HEK293 (cell line): Measurements from ENCODE around the gene GRB7.

ENCODE experiments used
- BCL11A ChIP-seq: fragments of 450-650 bp; formaldehyde crosslinking; IDR thresholded peaks from 2 replicates; pipeline ENCODE4 v1.5.1; 2016; ENCODE audit warnings: low read depth, missing biosample characterization, missing genetic modification characterization
- BCL11B ChIP-seq: fragments of 450-650 bp; formaldehyde crosslinking; IDR thresholded peaks from 2 replicates; pipeline ENCODE4 v1.5.1; 2016; ENCODE audit warnings: low read depth, missing biosample characterization, missing genetic modification characterization
- EGR2 ChIP-seq: fragments of 450-650 bp; formaldehyde crosslinking; IDR thresholded peaks from 2 replicates; pipeline ENCODE4 v1.5.1; 2016; ENCODE audit warnings: low read depth, missing biosample characterization, missing genetic modification characterization
- ELK4 ChIP-seq: IDR thresholded peaks from 2 replicates; pipeline ENCODE4 v1.6.1; 2011; ENCODE audit warnings: mild to moderate bottlenecking, low read depth, low read length, borderline replicate concordance
- GFI1B ChIP-seq: fragments of 450-650 bp; formaldehyde crosslinking; IDR thresholded peaks from 2 replicates; pipeline ENCODE4 v1.5.1; 2016; ENCODE audit warnings: missing biosample characterization, missing genetic modification characterization
- GLIS2 ChIP-seq: fragments of 450-650 bp; formaldehyde crosslinking; IDR thresholded peaks from 2 replicates; pipeline ENCODE4 v1.5.1; 2016; ENCODE audit warnings: missing biosample characterization, missing genetic modification characterization
- HIC1 ChIP-seq: fragments of 450-650 bp; formaldehyde crosslinking; IDR thresholded peaks from 2 replicates; pipeline ENCODE4 v1.5.1; 2016; ENCODE audit warnings: missing biosample characterization, missing genetic modification characterization
- KLF1 ChIP-seq: fragments of 450-650 bp; formaldehyde crosslinking; IDR thresholded peaks from 2 replicates; pipeline ENCODE4 v1.5.1; 2016; ENCODE audit warnings: missing biosample characterization, missing genetic modification characterization
- SCRT2 ChIP-seq: fragments of 450-650 bp; formaldehyde crosslinking; IDR thresholded peaks from 2 replicates; pipeline ENCODE4 v1.5.1; 2016; ENCODE audit warnings: missing biosample characterization, missing genetic modification characterization
- YY2 ChIP-seq: fragments of 450-650 bp; formaldehyde crosslinking; IDR thresholded peaks from 2 replicates; pipeline ENCODE4 v1.5.1; 2016; ENCODE audit warnings: missing biosample characterization, missing genetic modification characterization
- ZBTB1 ChIP-seq: fragments of 450-650 bp; formaldehyde crosslinking; IDR thresholded peaks from 2 replicates; pipeline ENCODE4 v1.5.1; 2016; ENCODE audit warnings: missing biosample characterization, missing genetic modification characterization
- ZBTB21 ChIP-seq: fragments of 450-650 bp; formaldehyde crosslinking; IDR thresholded peaks from 2 replicates; pipeline ENCODE4 v1.5.1; 2017; ENCODE audit warnings: missing biosample characterization, missing genetic modification characterization
- ZBTB48 ChIP-seq: fragments of 450-650 bp; formaldehyde crosslinking; IDR thresholded peaks from 2 replicates; pipeline ENCODE4 v1.5.1; 2016; ENCODE audit warnings: missing biosample characterization, missing genetic modification characterization
- ZFHX2 ChIP-seq: fragments of 450-650 bp; formaldehyde crosslinking; conservative IDR thresholded peaks from 2 replicates; pipeline ENCODE4 v1.5.1; 2016; ENCODE audit warnings: missing biosample characterization, missing genetic modification characterization
- ZNF140 ChIP-seq: fragments of 450-650 bp; formaldehyde crosslinking; IDR thresholded peaks from 2 replicates; pipeline ENCODE4 v1.5.1; 2016; ENCODE audit warnings: missing biosample characterization, missing genetic modification characterization
- ZNF19 ChIP-seq: fragments of 450-650 bp; formaldehyde crosslinking; IDR thresholded peaks from 2 replicates; pipeline ENCODE4; 2016; ENCODE audit warnings: missing biosample characterization, missing genetic modification characterization, low read depth
- ZNF2 ChIP-seq: fragments of 450-650 bp; formaldehyde crosslinking; IDR thresholded peaks from 2 replicates; pipeline ENCODE4 v1.5.1; 2016; ENCODE audit warnings: missing biosample characterization, missing genetic modification characterization
- ZNF24 ChIP-seq: fragments of 450-650 bp; formaldehyde crosslinking; IDR thresholded peaks from 2 replicates; pipeline ENCODE4 v1.5.1; 2016; ENCODE audit warnings: missing biosample characterization, missing genetic modification characterization
- ZNF248 ChIP-seq: fragments of 450-650 bp; formaldehyde crosslinking; IDR thresholded peaks from 2 replicates; pipeline ENCODE4 v1.5.1; 2017; ENCODE audit warnings: missing biosample characterization, missing genetic modification characterization
- ZNF394 ChIP-seq: fragments of 450-650 bp; formaldehyde crosslinking; IDR thresholded peaks from 2 replicates; pipeline ENCODE4 v1.5.1; 2016; ENCODE audit warnings: missing biosample characterization, missing genetic modification characterization, mild to moderate bottlenecking, moderate library complexity, borderline replicate concordance
- ZNF501 ChIP-seq: fragments of 450-650 bp; formaldehyde crosslinking; IDR thresholded peaks from 2 replicates; pipeline ENCODE4 v1.5.1; 2016; ENCODE audit warnings: missing biosample characterization, missing genetic modification characterization
- ZNF560 ChIP-seq: fragments of 450-650 bp; formaldehyde crosslinking; IDR thresholded peaks from 2 replicates; pipeline ENCODE4 v1.5.1; 2017; ENCODE audit warnings: missing biosample characterization, missing genetic modification characterization, borderline replicate concordance
- ZNF585B ChIP-seq: fragments of 450-650 bp; formaldehyde crosslinking; IDR thresholded peaks from 2 replicates; pipeline ENCODE4 v1.5.1; 2016; ENCODE audit warnings: missing biosample characterization, missing genetic modification characterization
- ZNF76 ChIP-seq: fragments of 450-650 bp; formaldehyde crosslinking; IDR thresholded peaks from 2 replicates; pipeline ENCODE4; 2016; ENCODE audit warnings: low read depth, missing biosample characterization, missing genetic modification characterization, borderline replicate concordance
- ZNF837 ChIP-seq: fragments of 450-650 bp; formaldehyde crosslinking; IDR thresholded peaks from 2 replicates; pipeline ENCODE4 v1.5.1; 2016; ENCODE audit warnings: missing biosample characterization, missing genetic modification characterization
- TF ChIP-seq, protein P1 (sequence below): fragments of 450-650 bp; formaldehyde crosslinking; IDR thresholded peaks from 2 replicates; pipeline ENCODE4 v1.5.1; 2016; ENCODE audit warnings: missing biosample characterization, missing genetic modification characterization
- TF ChIP-seq, protein P2 (sequence below): fragments of 450-650 bp; formaldehyde crosslinking; IDR thresholded peaks from 2 replicates; pipeline ENCODE4 v1.5.1; 2016; ENCODE audit warnings: missing biosample characterization, missing genetic modification characterization
- TF ChIP-seq, protein P3 (sequence below): fragments of 450-650 bp; formaldehyde crosslinking; IDR thresholded peaks from 2 replicates; pipeline ENCODE4 v1.5.1; 2016; ENCODE audit warnings: missing biosample characterization, missing genetic modification characterization, low read depth
- TF ChIP-seq, protein P4 (sequence below): fragments of 450-650 bp; formaldehyde crosslinking; IDR thresholded peaks from 2 replicates; pipeline ENCODE4 v1.5.1; 2016; ENCODE audit warnings: missing biosample characterization, missing genetic modification characterization

Gene GRB7

GRCh38 chr17:39736319-39737165 is 1.2 kb upstream of the GRB7 start (continued):
- TF ChIP-seq YY2 (tag by site-specific recombination), result no peak
- TF ChIP-seq SCRT2, result no peak
- no peak for TF ChIP-seq BCL11B (tag by site-specific recombination)
- no peak for TF ChIP-seq ZNF19 (tag by site-specific recombination)
- peak; percentile 78 for TF ChIP-seq EGR2
- TF ChIP-seq, protein P1, sequence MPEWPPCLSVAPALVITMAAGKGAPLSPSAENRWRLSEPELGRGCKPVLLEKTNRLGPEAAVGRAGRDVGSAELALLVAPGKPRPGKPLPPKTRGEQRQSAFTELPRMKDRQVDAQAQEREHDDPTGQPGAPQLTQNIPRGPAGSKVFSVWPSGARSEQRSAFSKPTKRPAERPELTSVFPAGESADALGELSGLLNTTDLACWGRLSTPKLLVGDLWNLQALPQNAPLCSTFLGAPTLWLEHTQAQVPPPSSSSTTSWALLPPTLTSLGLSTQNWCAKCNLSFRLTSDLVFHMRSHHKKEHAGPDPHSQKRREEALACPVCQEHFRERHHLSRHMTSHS, result no peak
- no peak for TF ChIP-seq ZBTB1 (tag by site-specific recombination)
- peak; percentile 87; the same call in 1 of the 2 replicates for TF ChIP-seq ZNF394 (tag by site-specific recombination)
- TF ChIP-seq ZNF2 (tag by site-specific recombination), result no peak
- no peak for TF ChIP-seq ZNF501 (tag by site-specific recombination)
- TF ChIP-seq ZNF76 (tag by site-specific recombination), result no peak
- no peak for TF ChIP-seq ZNF560 (tag by site-specific recombination)
- peak; percentile 78 for TF ChIP-seq KLF1 (tag by site-specific recombination)
- TF ChIP-seq ZNF24, result 0 out of 2 replicates have a peak, but pooled peaks have one; percentile 41
- TF ChIP-seq, protein P2, sequence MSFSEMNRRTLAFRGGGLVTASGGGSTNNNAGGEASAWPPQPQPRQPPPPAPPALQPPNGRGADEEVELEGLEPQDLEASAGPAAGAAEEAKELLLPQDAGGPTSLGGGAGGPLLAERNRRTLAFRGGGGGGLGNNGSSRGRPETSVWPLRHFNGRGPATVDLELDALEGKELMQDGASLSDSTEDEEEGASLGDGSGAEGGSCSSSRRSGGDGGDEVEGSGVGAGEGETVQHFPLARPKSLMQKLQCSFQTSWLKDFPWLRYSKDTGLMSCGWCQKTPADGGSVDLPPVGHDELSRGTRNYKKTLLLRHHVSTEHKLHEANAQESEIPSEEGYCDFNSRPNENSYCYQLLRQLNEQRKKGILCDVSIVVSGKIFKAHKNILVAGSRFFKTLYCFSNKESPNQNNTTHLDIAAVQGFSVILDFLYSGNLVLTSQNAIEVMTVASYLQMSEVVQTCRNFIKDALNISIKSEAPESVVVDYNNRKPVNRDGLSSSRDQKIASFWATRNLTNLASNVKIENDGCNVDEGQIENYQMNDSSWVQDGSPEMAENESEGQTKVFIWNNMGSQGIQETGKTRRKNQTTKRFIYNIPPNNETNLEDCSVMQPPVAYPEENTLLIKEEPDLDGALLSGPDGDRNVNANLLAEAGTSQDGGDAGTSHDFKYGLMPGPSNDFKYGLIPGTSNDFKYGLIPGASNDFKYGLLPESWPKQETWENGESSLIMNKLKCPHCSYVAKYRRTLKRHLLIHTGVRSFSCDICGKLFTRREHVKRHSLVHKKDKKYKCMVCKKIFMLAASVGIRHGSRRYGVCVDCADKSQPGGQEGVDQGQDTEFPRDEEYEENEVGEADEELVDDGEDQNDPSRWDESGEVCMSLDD (tag by site-specific recombination), result no peak
- TF ChIP-seq ZFHX2 (tag by site-specific recombination), result peak; percentile 82
- no peak for TF ChIP-seq HIC1 (tag by site-specific recombination)
- TF ChIP-seq ZNF248 (tag by site-specific recombination), result no peak
- TF ChIP-seq, protein P3, sequence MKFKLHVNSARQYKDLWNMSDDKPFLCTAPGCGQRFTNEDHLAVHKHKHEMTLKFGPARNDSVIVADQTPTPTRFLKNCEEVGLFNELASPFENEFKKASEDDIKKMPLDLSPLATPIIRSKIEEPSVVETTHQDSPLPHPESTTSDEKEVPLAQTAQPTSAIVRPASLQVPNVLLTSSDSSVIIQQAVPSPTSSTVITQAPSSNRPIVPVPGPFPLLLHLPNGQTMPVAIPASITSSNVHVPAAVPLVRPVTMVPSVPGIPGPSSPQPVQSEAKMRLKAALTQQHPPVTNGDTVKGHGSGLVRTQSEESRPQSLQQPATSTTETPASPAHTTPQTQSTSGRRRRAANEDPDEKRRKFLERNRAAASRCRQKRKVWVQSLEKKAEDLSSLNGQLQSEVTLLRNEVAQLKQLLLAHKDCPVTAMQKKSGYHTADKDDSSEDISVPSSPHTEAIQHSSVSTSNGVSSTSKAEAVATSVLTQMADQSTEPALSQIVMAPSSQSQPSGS, result no peak
- TF ChIP-seq BCL11A (tag by site-specific recombination), result no peak
- TF ChIP-seq, protein P4, sequence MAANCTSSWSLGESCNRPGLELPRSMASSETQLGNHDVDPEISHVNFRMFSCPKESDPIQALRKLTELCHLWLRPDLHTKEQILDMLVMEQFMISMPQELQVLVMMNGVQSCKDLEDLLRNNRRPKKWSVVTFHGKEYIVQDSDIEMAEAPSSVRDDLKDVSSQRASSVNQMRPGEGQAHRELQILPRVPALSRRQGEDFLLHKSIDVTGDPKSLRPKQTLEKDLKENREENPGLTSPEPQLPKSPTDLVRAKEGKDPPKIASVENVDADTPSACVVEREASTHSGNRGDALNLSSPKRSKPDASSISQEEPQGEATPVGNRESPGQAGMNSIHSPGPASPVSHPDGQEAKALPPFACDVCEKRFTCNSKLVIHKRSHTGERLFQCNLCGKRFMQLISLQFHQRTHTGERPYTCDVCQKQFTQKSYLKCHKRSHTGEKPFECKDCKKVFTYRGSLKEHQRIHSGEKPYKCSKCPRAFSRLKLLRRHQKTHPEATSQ, result no peak
- no peak for TF ChIP-seq GFI1B (tag by site-specific recombination)
- no peak for TF ChIP-seq ZBTB21 (tag by site-specific recombination)
- TF ChIP-seq ZNF837, result no peak
- TF ChIP-seq GLIS2 (tag by site-specific recombination), result no peak
- TF ChIP-seq ZNF140 (tag by site-specific recombination), result no peak
- no peak for TF ChIP-seq ZNF585B
- TF ChIP-seq ZBTB48 (tag by site-specific recombination), result no peak
- no peak for TF ChIP-seq ELK4
